ENCODE results near the gene LRRC41.
"Not testable (repeated sequence)": the region's sequence is repeated elsewhere in the genome, so short reads cannot be mapped to it uniquely, and the experiment has no call there.

The LRRC41 gene

GRCh38 chr1:46241733-46242132 is 61.7 kb downstream of the LRRC41 start:
- not testable (repeated sequence) for DNase-seq

DNA sequence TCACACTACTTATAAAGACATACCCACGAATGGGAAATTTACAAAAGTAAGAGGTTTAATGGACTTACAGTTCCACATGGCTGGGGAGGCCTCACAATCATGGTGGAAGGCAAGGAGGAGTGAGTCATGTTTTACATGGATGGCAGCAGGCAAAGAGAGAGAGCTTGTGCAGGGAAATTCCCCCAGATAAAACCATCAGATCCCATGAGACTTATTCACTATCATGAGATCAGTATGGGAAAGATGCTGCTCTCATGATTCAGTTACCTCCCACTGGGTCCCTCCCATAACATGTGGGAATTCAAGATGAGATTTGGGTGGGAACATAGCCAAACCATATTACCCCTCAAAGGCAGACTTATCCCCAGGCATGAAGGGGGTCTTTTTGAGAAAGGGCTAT is 64.6 kb downstream of the LRRC41 start:
- not testable (repeated sequence) for DNase-seq

GRCh38 chr1:46236882-46237281 is 66.5 kb downstream of the LRRC41 start:
- DNase-seq = no peak

DNA sequence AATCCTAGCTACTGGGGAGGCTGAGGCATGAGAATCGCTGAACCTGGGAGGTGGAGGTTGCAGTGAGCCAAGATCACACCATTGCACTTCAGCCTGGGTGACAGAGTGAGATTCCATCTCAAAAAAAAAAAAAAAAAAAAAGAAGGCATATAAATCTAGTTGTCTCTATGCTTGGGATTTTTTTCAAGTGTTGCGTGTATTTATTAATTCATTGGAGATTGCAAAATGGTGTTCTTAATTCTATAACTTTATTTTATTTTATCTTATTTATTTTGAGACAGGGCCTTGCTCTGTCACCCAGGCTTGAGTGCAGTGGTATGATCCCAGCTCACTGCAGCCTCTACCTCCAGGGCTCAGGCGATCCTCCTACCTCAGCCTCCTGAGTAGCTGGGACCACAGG is 72.2 kb downstream of the LRRC41 start:
- not testable (repeated sequence) for DNase-seq
